Amygdala (tissue), 56 donors: ENCODE results near the gene MEF2B.
"Not testable (repeated sequence)": the region's sequence is repeated elsewhere in the genome, so short reads cannot be mapped to it uniquely, and the experiment has no call there.

ENCODE experiments used
- DNase-seq, 56 donors: peaks; one replicate each; lab custom pipeline; 2025; lab: John Stamatoyannopoulos, UW

The MEF2B gene

GRCh38 chr19:19105365-19106055 is 64.6 kb downstream of the MEF2B start:
- DNase-seq, result peak in 7 of 56 donors; percentile 8 to 21 (median 11)

GRCh38 chr19:19103167-19103566 is 66.9 kb downstream of the MEF2B start:
- no peak for DNase-seq

- DNase-seq, result not testable (repeated sequence)
Observed at GRCh38 chr19:19102566-19102965, 67.5 kb downstream of the MEF2B start.

GRCh38 chr19:19101540-19101939 is 68.5 kb downstream of the MEF2B start:
- no peak for DNase-seq

- DNase-seq, result no peak
Observed at GRCh38 chr19:19098703-19099632, 71.1 kb downstream of the MEF2B start.

- no peak for DNase-seq
Observed at GRCh38 chr19:19098084-19098702, 71.9 kb downstream of the MEF2B start.

- no peak for DNase-seq
Observed at GRCh38 chr19:19096641-19097627, 73.1 kb downstream of the MEF2B start.

GRCh38 chr19:19095691-19096090 is 74.4 kb downstream of the MEF2B start:
- DNase-seq, result no peak
